Naive thymus-derived CD4-positive, alpha-beta T cell (primary cell): ENCODE data around the gene ZNF213. TPM values are rescaled to one million over a fixed set of nuclear protein-coding genes. Genes with fewer than 3 reads are reported as not detected.

Source experiments
- ATAC-seq: fragments of 150-1000 bp; cut with Tn5 transposase; 2 replicates; pipeline ENCODE4 v1.10.0; 2021; ENCODE audit warnings: mild to moderate bottlenecking, moderate library complexity
- CTCF ChIA-PET: fragments of 350-600 bp; sonication (Branson Sonifier 250); formaldehyde crosslinking; loops from one replicate; lab custom pipeline; 2021; ENCODE audit warnings: antibody characterized with exemption; lab: Charles Lee
- POLR2A ChIA-PET: fragments of 350-600 bp; sonication (Branson Sonifier 250); formaldehyde crosslinking; loops from one replicate; lab custom pipeline; 2021; ENCODE audit warnings: antibody characterized with exemption, inconsistent platforms; lab: Charles Lee
- DNase-seq, 9 donors: peaks; one replicate each; pipeline versions ENCODE4 v3.0.0 to v3.0.0-alpha.2; 2020 to 2022; ENCODE audit warnings: mixed read lengths in 1 of 9
- H3K27ac ChIP-seq: one replicate; pipeline ENCODE4 v1.7.0; 2013; ENCODE audit warnings: mild to moderate bottlenecking, low read depth, low read length, moderate library complexity
- H3K27me3 ChIP-seq, 2 donors: one replicate each; pipeline ENCODE4 v1.7.0; 2013; ENCODE audit warnings: low read length in 2 of 2, mild to moderate bottlenecking in 2 of 2, moderate library complexity in 2 of 2; ENCODE audit not compliant: control insufficient read depth in 2 of 2, insufficient read depth in 2 of 2
- H3K36me3 ChIP-seq, 3 experiments: 1 replicate in 2 of 3; 2 replicates in 1 of 3; pipeline ENCODE4 v1.7.0; 2013; ENCODE audit warnings: low read length in 3 of 3, mild to moderate bottlenecking in 3 of 3, moderate library complexity in 1 of 3; ENCODE audit not compliant: insufficient read depth in 3 of 3, control insufficient read depth in 2 of 3
- H3K4me1 ChIP-seq, 2 donors: one replicate each; pipeline ENCODE4 v1.7.0; 2013; ENCODE audit warnings: low read length in 2 of 2, mild to moderate bottlenecking in 2 of 2, moderate library complexity in 1 of 2; ENCODE audit not compliant: control insufficient read depth in 2 of 2, insufficient read depth in 2 of 2
- H3K4me3 ChIP-seq: 2 replicates; pipeline ENCODE4 v1.7.0; 2013; ENCODE audit warnings: mild to moderate bottlenecking, low read length
- H3K9me3 ChIP-seq, 3 experiments: 1 replicate in 2 of 3; 2 replicates in 1 of 3; pipeline ENCODE4 v1.7.0; 2013; ENCODE audit warnings: low read length in 3 of 3; ENCODE audit not compliant: control insufficient read depth in 2 of 3
- H3K27ac Mint-ChIP-seq, 9 donors: one replicate each; pipeline ENCODE4 v1.8.0; 2020 to 2022; ENCODE audit warnings: mixed read lengths in 9 of 9, mild to moderate bottlenecking in 8 of 9, moderate library complexity in 5 of 9, inconsistent platforms in 2 of 9
- H3K27me3 Mint-ChIP-seq, 5 donors: one replicate each; pipeline ENCODE4 v1.8.0; 2021 to 2022; ENCODE audit warnings: mixed read lengths in 5 of 5, mild to moderate bottlenecking in 1 of 5
- H3K36me3 Mint-ChIP-seq, 5 donors: one replicate each; pipeline ENCODE4 v1.8.0; 2020 to 2022; ENCODE audit warnings: mixed read lengths in 5 of 5, mild to moderate bottlenecking in 3 of 5, inconsistent platforms in 1 of 5
- H3K4me1 Mint-ChIP-seq, 7 donors: one replicate each; pipeline ENCODE4 v1.8.0; 2020 to 2022; ENCODE audit warnings: mixed read lengths in 7 of 7, mild to moderate bottlenecking in 3 of 7, inconsistent platforms in 1 of 7
- H3K4me3 Mint-ChIP-seq, 10 donors: one replicate each; pipeline ENCODE4 v1.8.0; 2020 to 2022; ENCODE audit warnings: mild to moderate bottlenecking in 10 of 10, mixed read lengths in 10 of 10, moderate library complexity in 6 of 10, inconsistent platforms in 2 of 10
- H3K9me3 Mint-ChIP-seq, 11 donors: one replicate each; pipeline ENCODE4 v1.8.0; 2020 to 2022; ENCODE audit warnings: mixed read lengths in 11 of 11, mild to moderate bottlenecking in 4 of 11, inconsistent platforms in 1 of 11, moderate library complexity in 1 of 11
- intact Hi-C, 2 donors: fragments of 100-400 bp; cut with micrococcal nuclease; formaldehyde crosslinking; loops; one replicate each; pipeline ENCODE4 v1.15.1; 2023
- polyA plus RNA-seq, 2 donors: library from polyadenylated mRNA; unstranded; fragments of 300-500 nt; fragmentation: Illumina TruSeq; gene quantifications; one replicate each; pipeline ENCODE4 v1.2.3, GENCODE V29; 2021
- total RNA-seq, 6 experiments: library from RNA in 5 of 6; stranded (reverse) in 5 of 6; gene quantifications; 1 replicate in 5 of 6; 2 replicates in 1 of 6; pipeline ENCODE4 v1.2.3 and lab custom pipeline; 2021 to 2026

The ZNF213 gene
- total and polyA plus RNA-seq, 7 experiments from 2014 or later, result 1.7 to 14.0 (median 6.5) TPM

DNA sequence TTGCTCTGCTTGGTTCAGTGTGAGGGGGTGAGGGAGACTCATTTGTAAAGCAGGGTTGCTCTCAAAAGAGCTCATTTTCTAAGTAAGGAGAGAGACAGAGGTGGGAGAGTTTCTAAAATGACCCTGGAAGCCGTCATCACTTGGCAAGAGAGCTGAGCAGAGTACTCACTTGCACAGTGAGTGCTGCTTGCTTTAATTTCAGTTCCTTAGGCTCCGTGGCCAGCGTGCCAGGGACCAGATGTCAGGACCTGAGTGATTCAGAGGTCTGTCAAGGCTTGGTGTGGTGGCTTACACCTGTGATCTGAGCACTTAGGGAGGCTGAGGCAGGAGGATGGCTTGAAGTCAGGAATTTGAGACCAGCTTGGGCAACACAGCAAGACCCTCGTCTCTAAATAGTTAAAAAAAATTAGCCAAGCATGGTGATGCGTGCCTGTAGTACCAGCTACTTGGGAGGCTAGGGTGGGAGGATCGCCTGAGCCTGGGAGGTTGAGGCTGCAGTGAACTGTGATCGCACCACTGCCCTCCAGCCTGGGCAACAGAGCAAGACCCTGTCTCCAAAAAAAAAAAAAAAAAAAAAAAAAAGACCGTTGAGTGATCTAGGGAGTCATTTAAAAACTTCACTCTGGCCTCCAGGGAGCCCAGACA, 11.8 kb upstream of the ZNF213 start:
- Histone ChIP-seq H3K27ac (no peak overlapping the region), H3K4me1 (peaks cover 9 to 20% of the 10 kb centered on the region in 2 donors), H3K36me3 (peaks cover 0 to 6% (median 0%) of the 10 kb centered on the region in 3 experiments), H3K9me3 (no peaks in the 10 kb centered on the region), H3K27me3 (no peaks in the 10 kb centered on the region), H3K4me3 (no peak overlapping the region)
- intact Hi-C loops, result no loop called here
- Mint-ChIP-seq H3K36me3 (peaks cover 0 to 11% (median 0%) of the 10 kb centered on the region in 5 donors), H3K27me3 (no peaks in the 10 kb centered on the region), H3K27ac (peak overlapping the region; percentile 32 to 97 (median 92)), H3K9me3 (no peaks in the 10 kb centered on the region), H3K4me1 (peaks cover 12 to 41% (median 36%) of the 10 kb centered on the region in 7 donors), H3K4me3 (peak overlapping the region; percentile 92 to 99 (median 96))
- DNase-seq, result no peak
- no peak for ATAC-seq
- CTCF ChIA-PET, result interaction anchor here (0.6 to 1.4 kb wide), 8 partner anchors 18 to 1501 kb away, joined by 3 to 4 read pairs (median 3); no protein-coding TSS in a partner anchor
- POLR2A ChIA-PET, result interaction anchor here (0.6 to 2.7 kb wide), 7 partner anchors 9 to 120 kb away, joined by 3 to 11 read pairs (median 3); no protein-coding TSS in a partner anchor

GRCh38 chr16:3123986-3124886, 10.6 kb upstream of the ZNF213 start:
- peaks cover 16 to 51% (median 43%) of the 10 kb centered on the region in 7 donors for H3K4me1 Mint-ChIP-seq

GRCh38 chr16:3127745-3128144, 7.1 kb upstream of the ZNF213 start:
- H3K27ac Mint-ChIP-seq, result peak overlapping the region in 5 of 9 donors; percentile 15 to 64 (median 56)
- H3K4me3 ChIP-seq, result no peak overlapping the region
- DNase-seq (no peak), ATAC-seq (no peak)
- intact Hi-C loops, result no loop called here
- peak overlapping the region; percentile 25 to 95 (median 62) for H3K4me3 Mint-ChIP-seq
- H3K4me1 ChIP-seq, result peaks cover 24 to 36% of the 10 kb centered on the region in 2 donors
- H3K27ac ChIP-seq, result no peak overlapping the region
- H3K36me3 Mint-ChIP-seq, result peaks cover 0 to 23% (median 3%) of the 10 kb centered on the region in 5 donors
- H3K9me3 ChIP-seq, result no peaks in the 10 kb centered on the region
- POLR2A ChIA-PET, result interaction anchor here (0.7 to 11.8 kb wide), 14 partner anchors 9 to 147 kb away, joined by 3 to 182 read pairs (median 12); partner anchors contain the start of genes IL32 and ZSCAN10
- peaks cover 0 to 6% (median 0%) of the 10 kb centered on the region in 3 experiments for H3K36me3 ChIP-seq
- H3K9me3 Mint-ChIP-seq, result no peaks in the 10 kb centered on the region
- no peaks in the 10 kb centered on the region for H3K27me3 ChIP-seq
- CTCF ChIA-PET, result interaction anchor here (0.6 to 11.8 kb wide), 8 partner anchors 8 to 97 kb away, joined by 3 to 244 read pairs (median 18); partner anchors contain the start of genes IL32 and ZSCAN10
- H3K4me1 Mint-ChIP-seq, result peaks cover 22 to 62% (median 56%) of the 10 kb centered on the region in 7 donors
- H3K27me3 Mint-ChIP-seq, result no peaks in the 10 kb centered on the region

More at GRCh38 chr16:3123986-3124886, 10.6 kb upstream of the ZNF213 start:
- Mint-ChIP-seq H3K27me3 (no peaks in the 10 kb centered on the region), H3K36me3 (peaks cover 0 to 15% (median 0%) of the 10 kb centered on the region in 5 donors), H3K4me3 (peak overlapping the region; percentile 92 to 99 (median 96)), H3K27ac (peak overlapping the region; percentile 85 to 99 (median 97)), H3K9me3 (no peaks in the 10 kb centered on the region)
- DNase-seq (peak; percentile 92 to 97 (median 96)), ATAC-seq (peak; percentile 95)
- H3K4me3 ChIP-seq, result peak overlapping the region; percentile 90
- H3K9me3 ChIP-seq, result no peaks in the 10 kb centered on the region
- H3K36me3 ChIP-seq, result peaks cover 0 to 6% (median 0%) of the 10 kb centered on the region in 3 experiments
- intact Hi-C loops, result loop anchor here (1.0 to 2.0 kb wide), 10 partner anchors 10 to 377 kb away; partner anchors contain the start of genes CLUAP1 (in 1 of the 2), IL32 (in 1 of the 2) and THOC6 (in 1 of the 2)
- peak overlapping the region; percentile 75 for H3K27ac ChIP-seq
- ChIA-PET POLR2A (interaction anchor here (0.7 to 7.3 kb wide), 10 partner anchors 10 to 101 kb away, joined by 3 to 182 read pairs (median 6); partner anchors contain the start of genes HCFC1R1, IL32, THOC6 and ZNF213), CTCF (interaction anchor here (0.6 to 11.8 kb wide), 6 partner anchors 10 to 76 kb away, joined by 3 to 244 read pairs (median 4); partner anchors contain the start of genes IL32, ZNF213 and ZSCAN10)
- peaks cover 20 to 29% of the 10 kb centered on the region in 2 donors for H3K4me1 ChIP-seq
- no peaks in the 10 kb centered on the region for H3K27me3 ChIP-seq

GRCh38 chr16:3129137-3130131, 5.4 kb upstream of the ZNF213 start:
- peak overlapping the region; percentile 73 to 97 (median 93) for H3K4me3 Mint-ChIP-seq
- Histone ChIP-seq H3K4me1 (peaks cover 27 to 36% of the 10 kb centered on the region in 2 donors), H3K27me3 (no peaks in the 10 kb centered on the region), H3K27ac (peak overlapping the region; percentile 72), H3K9me3 (no peaks in the 10 kb centered on the region), H3K4me3 (peak overlapping the region; percentile 69), H3K36me3 (peaks cover 0 to 3% (median 0%) of the 10 kb centered on the region in 3 experiments)
- intact Hi-C loops, result loop anchor here (1.0 to 10.0 kb wide), 9 partner anchors 23 to 355 kb away; partner anchors contain the start of gene ELOB (in 1 of the 2)
- peaks cover 22 to 67% (median 55%) of the 10 kb centered on the region in 7 donors for H3K4me1 Mint-ChIP-seq
- peak overlapping the region; percentile 38 to 96 (median 85) for H3K27ac Mint-ChIP-seq
- CTCF ChIA-PET, result interaction anchor here (0.6 to 11.8 kb wide), 35 partner anchors 9 to 376 kb away, joined by 3 to 244 read pairs (median 6); partner anchors contain the start of genes IL32, ZNF205 and ZSCAN10
- H3K27me3 Mint-ChIP-seq, result no peaks in the 10 kb centered on the region
- ATAC-seq (peak; percentile 91), DNase-seq (peak; percentile 53 to 92 (median 88))
- POLR2A ChIA-PET, result interaction anchor here (0.6 to 11.8 kb wide), 35 partner anchors 9 to 411 kb away, joined by 3 to 182 read pairs (median 5); partner anchors contain the start of genes HCFC1R1, IL32, THOC6 and ZSCAN10
- H3K36me3 Mint-ChIP-seq, result peaks cover 0 to 26% (median 3%) of the 10 kb centered on the region in 5 donors
- H3K9me3 Mint-ChIP-seq, result no peaks in the 10 kb centered on the region

DNA sequence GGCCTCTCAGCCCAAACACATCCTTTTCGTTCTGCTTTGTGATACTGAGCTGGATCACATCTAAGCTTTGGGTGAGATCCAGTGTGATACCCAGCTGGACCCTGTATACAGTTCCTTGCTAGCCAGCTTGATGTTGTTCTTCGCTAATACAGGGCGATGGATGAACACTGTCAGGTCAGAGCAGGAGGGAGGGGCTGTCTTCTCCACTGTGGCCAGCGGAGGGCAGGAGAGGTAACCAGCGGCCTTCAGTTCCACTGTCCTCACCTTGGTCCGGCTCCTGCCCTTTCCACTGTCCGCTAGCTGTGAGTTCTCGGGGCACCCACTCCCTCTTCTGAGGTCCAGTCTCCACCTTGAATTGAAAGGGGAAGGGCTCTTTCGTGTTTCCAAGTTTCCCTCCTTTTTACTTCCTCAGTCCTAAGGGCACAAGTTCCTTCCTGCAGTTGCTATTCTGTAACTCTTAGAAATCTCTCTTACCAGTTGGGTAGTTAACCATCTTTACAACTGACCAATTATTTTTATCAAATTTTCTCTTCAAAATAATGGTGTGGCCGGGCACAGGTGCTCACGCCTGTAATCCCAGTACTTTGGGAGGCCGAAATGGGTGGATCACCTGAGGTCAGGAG, 3.0 kb upstream of the ZNF213 start:
- Mint-ChIP-seq H3K27me3 (no peaks in the 10 kb centered on the region), H3K27ac (peak overlapping the region in 8 of 9 donors; percentile 8 to 76 (median 50)), H3K4me3 (peak overlapping the region in 1 of 10 donors; percentile 25), H3K9me3 (no peaks in the 10 kb centered on the region), H3K4me1 (peaks cover 24 to 68% (median 55%) of the 10 kb centered on the region in 7 donors), H3K36me3 (peaks cover 0 to 19% (median 3%) of the 10 kb centered on the region in 5 donors)
- peaks cover 29 to 33% of the 10 kb centered on the region in 2 donors for H3K4me1 ChIP-seq
- H3K4me3 ChIP-seq, result no peak overlapping the region
- H3K9me3 ChIP-seq, result no peaks in the 10 kb centered on the region
- ChIA-PET CTCF (interaction anchor here (0.6 to 11.8 kb wide), 12 partner anchors 9 to 333 kb away, joined by 3 to 244 read pairs (median 4); partner anchors contain the start of genes IL32 and ZSCAN10), POLR2A (interaction anchor here (0.6 to 11.8 kb wide), 14 partner anchors 9 to 690 kb away, joined by 3 to 95 read pairs (median 5); partner anchors contain the start of genes IL32 and ZSCAN10)
- ATAC-seq (no peak), DNase-seq (peak in 4 of 9 donors; percentile 26 to 52 (median 31))
- H3K36me3 ChIP-seq, result peaks cover 0 to 3% (median 0%) of the 10 kb centered on the region in 3 experiments
- intact Hi-C loops, result loop anchor here in 1 of 2 donors (10.0 kb wide), 1 partner anchor 357 kb away; the partner anchor contains the start of gene ELOB
- H3K27ac ChIP-seq, result no peak overlapping the region
- no peaks in the 10 kb centered on the region for H3K27me3 ChIP-seq
